Endodermal cell (in vitro differentiated cells): ENCODE results near the gene SHISA3. TPM values are rescaled to one million over a fixed set of nuclear protein-coding genes. Genes with fewer than 3 reads are reported as not detected.

Experiments used
- DNase-seq: peaks from one replicate; pipeline ENCODE4 v3.0.0-alpha.2; 2017
- H3K27ac ChIP-seq: 2 replicates; pipeline ENCODE4 v1.5.1; 2013; ENCODE audit warnings: mild to moderate bottlenecking, low read depth, low read length, moderate library complexity
- H3K27me3 ChIP-seq: 2 replicates; pipeline ENCODE4 v1.6.1; 2013; ENCODE audit warnings: mild to moderate bottlenecking, low read length, moderate library complexity; ENCODE audit not compliant: insufficient read depth, control insufficient read depth, poor library complexity, severe bottlenecking
- H3K36me3 ChIP-seq: 2 replicates; pipeline ENCODE4 v1.7.0; 2013; ENCODE audit warnings: mild to moderate bottlenecking, low read length, moderate library complexity; ENCODE audit not compliant: control insufficient read depth, insufficient read depth
- H3K4me1 ChIP-seq: one replicate; pipeline ENCODE4 v1.7.0; 2013; ENCODE audit warnings: low read length; ENCODE audit not compliant: control insufficient read depth, insufficient read depth
- H3K4me3 ChIP-seq: 2 replicates; pipeline ENCODE4 v1.5.1; 2013; ENCODE audit warnings: mild to moderate bottlenecking, low read length, moderate library complexity
- H3K9ac ChIP-seq: 2 replicates; pipeline ENCODE4 v1.6.1; 2013; ENCODE audit warnings: mild to moderate bottlenecking, low read length, moderate library complexity; ENCODE audit not compliant: poor library complexity, severe bottlenecking; ENCODE audit errors: extremely low read depth
- H3K9me3 ChIP-seq: 2 replicates; pipeline ENCODE4 v1.6.1; 2013; ENCODE audit warnings: mild to moderate bottlenecking, low read length, moderate library complexity; ENCODE audit not compliant: control insufficient read depth
- H3K27ac Mint-ChIP-seq: 2 replicates; pipeline ENCODE4 v1.8.0; 2020; ENCODE audit warnings: mixed read lengths
- H3K27me3 Mint-ChIP-seq: 2 replicates; pipeline ENCODE4 v1.8.0; 2021; ENCODE audit warnings: mild to moderate bottlenecking, mixed read lengths; ENCODE audit not compliant: insufficient read depth
- H3K36me3 Mint-ChIP-seq: 2 replicates; pipeline ENCODE4 v1.8.0; 2020; ENCODE audit warnings: low read depth, mixed read lengths
- H3K4me1 Mint-ChIP-seq: 2 replicates; pipeline ENCODE4 v1.8.0; 2020; ENCODE audit warnings: mixed read lengths
- H3K4me3 Mint-ChIP-seq: 2 replicates; pipeline ENCODE4 v1.8.0; 2020; ENCODE audit warnings: mild to moderate bottlenecking, moderate library complexity, mixed read lengths
- H3K9me3 Mint-ChIP-seq: 2 replicates; pipeline ENCODE4 v1.8.0; 2020; ENCODE audit warnings: mild to moderate bottlenecking, mixed read lengths
- WGBS, 2 experiments: methylation state at CpG; one replicate each; pipeline versions ENCODE4 v1.1.5 to v1.1.7; 2013; ENCODE audit warnings: missing lambda C conversion rate in 2 of 2, mixed read lengths in 1 of 2; ENCODE audit not compliant: insufficient coverage in 1 of 2, insufficient read length in 1 of 2; 5-methylcytosine and 5-hydroxymethylcytosine counted together
- total RNA-seq, 2 donors: library from RNA; stranded (reverse); fragmentation: NEBNext Ultra II Directional in 1 of 2; extraction: Animal tissue kit (Norgen Biotek cat#: 25700) in 1 of 2; gene quantifications; 2 replicates in 1 of 2; 3 replicates in 1 of 2; pipeline ENCODE4 v1.2.1, GENCODE V29; 2021
- TF ChIP-seq, protein P1 (sequence below): fragments of 200-600 bp; sonication (generic); conservative IDR thresholded peaks from 2 replicates; pipeline ENCODE4 v1.5.0; 2021; ENCODE audit warnings: antibody characterized with exemption, mild to moderate bottlenecking

Gene SHISA3
- total RNA-seq, 2 donors from 2014 or later = 18.0 to 37.0 TPM

- H3K27me3 ChIP-seq = peaks cover 68% of the 10 kb centered on the region
- no peaks in the 10 kb centered on the region for H3K9me3 ChIP-seq
- no peak overlapping the region for H3K9ac ChIP-seq
- 0% methylated on average over 15 to 52 of the region's 52 CpGs for WGBS, 2 experiments
- no peak overlapping the region for H3K27ac Mint-ChIP-seq
- TF ChIP-seq, protein P1, sequence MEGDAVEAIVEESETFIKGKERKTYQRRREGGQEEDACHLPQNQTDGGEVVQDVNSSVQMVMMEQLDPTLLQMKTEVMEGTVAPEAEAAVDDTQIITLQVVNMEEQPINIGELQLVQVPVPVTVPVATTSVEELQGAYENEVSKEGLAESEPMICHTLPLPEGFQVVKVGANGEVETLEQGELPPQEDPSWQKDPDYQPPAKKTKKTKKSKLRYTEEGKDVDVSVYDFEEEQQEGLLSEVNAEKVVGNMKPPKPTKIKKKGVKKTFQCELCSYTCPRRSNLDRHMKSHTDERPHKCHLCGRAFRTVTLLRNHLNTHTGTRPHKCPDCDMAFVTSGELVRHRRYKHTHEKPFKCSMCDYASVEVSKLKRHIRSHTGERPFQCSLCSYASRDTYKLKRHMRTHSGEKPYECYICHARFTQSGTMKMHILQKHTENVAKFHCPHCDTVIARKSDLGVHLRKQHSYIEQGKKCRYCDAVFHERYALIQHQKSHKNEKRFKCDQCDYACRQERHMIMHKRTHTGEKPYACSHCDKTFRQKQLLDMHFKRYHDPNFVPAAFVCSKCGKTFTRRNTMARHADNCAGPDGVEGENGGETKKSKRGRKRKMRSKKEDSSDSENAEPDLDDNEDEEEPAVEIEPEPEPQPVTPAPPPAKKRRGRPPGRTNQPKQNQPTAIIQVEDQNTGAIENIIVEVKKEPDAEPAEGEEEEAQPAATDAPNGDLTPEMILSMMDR = no peak
- no peaks in the 10 kb centered on the region for H3K4me1 ChIP-seq
- no peaks in the 10 kb centered on the region for H3K9me3 Mint-ChIP-seq
- H3K4me1 Mint-ChIP-seq = peaks cover 35% of the 10 kb centered on the region
- peak overlapping the region; percentile 81 for H3K4me3 Mint-ChIP-seq
- peaks cover 81% of the 10 kb centered on the region for H3K27me3 Mint-ChIP-seq
- H3K36me3 Mint-ChIP-seq = peaks cover 12% of the 10 kb centered on the region
- H3K36me3 ChIP-seq = no peaks in the 10 kb centered on the region
- no peak for DNase-seq
- H3K27ac ChIP-seq = no peak overlapping the region
- H3K4me3 ChIP-seq = peak overlapping the region; percentile 92
Observed at GRCh38 chr4:42397635-42398170, 415 bp downstream of the SHISA3 start.

GRCh38 chr4:42398171-42398870 is 1.0 kb downstream of the SHISA3 start:
- peaks cover 35% of the 10 kb centered on the region for H3K4me1 Mint-ChIP-seq
- Histone ChIP-seq H3K9me3 (no peaks in the 10 kb centered on the region), H3K4me3 (peak overlapping the region; percentile 92), H3K27ac (no peak overlapping the region), H3K4me1 (no peaks in the 10 kb centered on the region), H3K9ac (no peak overlapping the region), H3K27me3 (peaks cover 68% of the 10 kb centered on the region), H3K36me3 (no peaks in the 10 kb centered on the region)
- peak; percentile 83 for DNase-seq
- H3K36me3 Mint-ChIP-seq = peaks cover 15% of the 10 kb centered on the region
- WGBS, 2 experiments = 0 to 1% methylated on average over 40 to 60 of the region's 60 CpGs
- no peaks in the 10 kb centered on the region for H3K9me3 Mint-ChIP-seq
- H3K27ac Mint-ChIP-seq = peak overlapping the region; percentile 39
- H3K27me3 Mint-ChIP-seq = peaks cover 77% of the 10 kb centered on the region
- H3K4me3 Mint-ChIP-seq = peak overlapping the region; percentile 81
- TF ChIP-seq, protein P1 = peak; percentile 67

DNA sequence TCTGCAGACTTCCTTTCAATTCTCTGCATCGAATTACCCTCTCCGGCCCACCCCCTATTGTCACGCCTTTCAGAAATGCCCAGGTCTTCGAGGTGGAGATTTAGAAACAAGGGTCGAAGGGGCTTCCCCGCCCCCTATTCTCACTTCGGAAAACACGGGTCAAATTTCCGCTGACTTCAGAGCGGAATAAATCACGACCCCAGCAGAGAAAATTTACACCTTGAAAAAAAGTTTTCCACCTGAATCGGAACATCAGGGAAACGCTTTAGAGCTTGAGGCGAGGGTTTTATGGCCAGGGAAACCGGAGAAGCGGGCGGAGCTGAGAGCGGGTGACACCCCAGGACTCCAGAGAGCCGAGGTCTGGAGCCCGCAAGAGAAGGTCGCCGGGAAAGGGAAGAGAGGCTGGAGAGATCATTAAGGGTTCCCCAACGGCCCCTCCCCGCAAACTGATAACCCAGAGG is 1.6 kb downstream of the SHISA3 start:
- H3K27me3 Mint-ChIP-seq = peaks cover 75% of the 10 kb centered on the region
- Histone ChIP-seq H3K27me3 (peaks cover 68% of the 10 kb centered on the region), H3K9ac (no peak overlapping the region), H3K4me1 (no peaks in the 10 kb centered on the region), H3K4me3 (peak overlapping the region; percentile 92), H3K36me3 (no peaks in the 10 kb centered on the region), H3K9me3 (no peaks in the 10 kb centered on the region), H3K27ac (no peak overlapping the region)
- H3K9me3 Mint-ChIP-seq = no peaks in the 10 kb centered on the region
- DNase-seq = peak; percentile 84
- H3K27ac Mint-ChIP-seq = peak overlapping the region; percentile 64
- TF ChIP-seq, protein P1 = no peak
- peak overlapping the region; percentile 81 for H3K4me3 Mint-ChIP-seq
- H3K36me3 Mint-ChIP-seq = peaks cover 15% of the 10 kb centered on the region
- peaks cover 32% of the 10 kb centered on the region for H3K4me1 Mint-ChIP-seq
- 1 to 3% methylated on average over 14 to 24 of the region's 24 CpGs for WGBS, 2 experiments
